IMR-90 (cell line): ENCODE results near the gene RGS16. TPM values are rescaled to one million over a fixed set of nuclear protein-coding genes. Genes with fewer than 3 reads are reported as not detected.

Experiments
- ATAC-seq: fragments of 200-7000 bp; cut with Tn5 transposase; 2 replicates; pipeline ENCODE4 v1.9.1; 2020; ENCODE audit warnings: low read depth, mild to moderate bottlenecking, moderate library complexity
- BruUV-seq: library from RNA; stranded (reverse); fragments of 400-500 nt; replicated peaks from 2 replicates; lab custom pipeline; 2021; lab: Mats Ljungman, UMichigan
- CTCF ChIA-PET: fragments of 300-600 bp; formaldehyde crosslinking; extraction: SDS; loops from one replicate; lab custom pipeline; 2021; ENCODE audit warnings: antibody characterized with exemption; lab: Yijun Ruan, JAX
- POLR2A ChIA-PET: fragments of 300-600 bp; sonication (Branson Sonifier 250); formaldehyde crosslinking; loops from one replicate; lab custom pipeline; 2022; ENCODE audit warnings: antibody characterized with exemption; ENCODE audit not compliant: unreplicated experiment; lab: Charles Lee
- DNase-seq: peaks from one replicate; pipeline ENCODE4 v3.0.0; 2013
- H2AFZ ChIP-seq: replicated peaks from 2 replicates; pipeline ENCODE3; 2013; ENCODE audit warnings: low read length, mild to moderate bottlenecking; ENCODE audit not compliant: poor library complexity
- H2AK5ac ChIP-seq: 2 replicates; pipeline ENCODE4 v1.6.1; 2013; ENCODE audit warnings: low read depth, low read length, inconsistent platforms
- H2AK9ac ChIP-seq: replicated peaks from 2 replicates; pipeline ENCODE3; 2013; ENCODE audit warnings: mild to moderate bottlenecking, low read depth, low read length, moderate library complexity; ENCODE audit not compliant: poor library complexity
- H2BK120ac ChIP-seq: 2 replicates; pipeline ENCODE4 v1.6.1; 2013; ENCODE audit warnings: low read depth, low read length, inconsistent platforms
- H2BK15ac ChIP-seq: 3 replicates; pipeline ENCODE4 v1.6.1; 2013; ENCODE audit warnings: low read depth, low read length, inconsistent platforms
- H2BK20ac ChIP-seq: 2 replicates; pipeline ENCODE4 v1.6.1; 2013; ENCODE audit warnings: low read depth, mild to moderate bottlenecking, inconsistent platforms, low read length, moderate library complexity
- H2BK5ac ChIP-seq: 2 replicates; pipeline ENCODE4 v1.6.1; 2013; ENCODE audit warnings: mild to moderate bottlenecking, low read depth, low read length, inconsistent platforms; ENCODE audit not compliant: poor library complexity, severe bottlenecking
- H3K14ac ChIP-seq: replicated peaks from 2 replicates; pipeline ENCODE4 v1.6.1; 2013; ENCODE audit warnings: low read depth, low read length, inconsistent platforms
- H3K18ac ChIP-seq: 2 replicates; pipeline ENCODE4 v1.6.1; 2013; ENCODE audit warnings: low read depth, low read length, control low read depth
- H3K23ac ChIP-seq: 2 replicates; pipeline ENCODE4 v1.6.1; 2013; ENCODE audit warnings: low read depth, low read length, inconsistent platforms
- H3K27ac ChIP-seq: 2 replicates; pipeline ENCODE4 v1.5.1; 2013; ENCODE audit warnings: mild to moderate bottlenecking, control low read depth, low read length; ENCODE audit not compliant: insufficient read depth
- H3K27me3 ChIP-seq: 2 replicates; pipeline ENCODE4 v1.6.1; 2013; ENCODE audit warnings: low read length; ENCODE audit not compliant: control insufficient read depth, insufficient read depth
- H3K36me3 ChIP-seq: 2 replicates; pipeline ENCODE4 v1.6.1; 2013; ENCODE audit warnings: low read length, mixed read lengths; ENCODE audit not compliant: control insufficient read depth, insufficient read depth
- H3K4ac ChIP-seq: 2 replicates; pipeline ENCODE4 v1.6.1; 2013; ENCODE audit warnings: low read depth, low read length, inconsistent platforms
- H3K4me1 ChIP-seq: 2 replicates; pipeline ENCODE4 v1.6.1; 2013; ENCODE audit warnings: low read length, mixed read lengths; ENCODE audit not compliant: control insufficient read depth, insufficient read depth
- H3K4me2 ChIP-seq: 2 replicates; pipeline ENCODE4 v1.6.1; 2013; ENCODE audit warnings: low read depth, mild to moderate bottlenecking, control low read depth, low read length, moderate library complexity
- H3K4me3 ChIP-seq: 2 replicates; pipeline ENCODE4 v1.5.1; 2013; ENCODE audit warnings: low read depth, mild to moderate bottlenecking, control low read depth, low read length, moderate library complexity; ENCODE audit not compliant: insufficient read depth
- H3K56ac ChIP-seq: 2 replicates; pipeline ENCODE4 v1.6.1; 2013; ENCODE audit warnings: low read length, inconsistent platforms; ENCODE audit not compliant: insufficient read depth; ENCODE audit errors: extremely low read depth
- H3K79me1 ChIP-seq, 2 experiments: 2 replicates each; pipeline ENCODE4 v1.6.1; 2013; ENCODE audit warnings: low read length in 2 of 2, inconsistent platforms in 1 of 2, low read depth in 1 of 2
- H3K9ac ChIP-seq: 2 replicates; pipeline ENCODE4 v1.6.1; 2013; ENCODE audit warnings: low read depth, low read length, control low read depth
- H3K9me1 ChIP-seq: 2 replicates; pipeline ENCODE4 v1.6.1; 2013; ENCODE audit warnings: low read length, inconsistent platforms; ENCODE audit not compliant: insufficient read depth
- H3K9me3 ChIP-seq: 2 replicates; pipeline ENCODE4 v1.6.1; 2013; ENCODE audit warnings: low read length; ENCODE audit not compliant: control insufficient read depth, insufficient read depth
- H4K20me1 ChIP-seq: 2 replicates; pipeline ENCODE4 v1.6.1; 2013; ENCODE audit warnings: low read length, inconsistent platforms; ENCODE audit not compliant: insufficient read depth
- H4K5ac ChIP-seq: 2 replicates; pipeline ENCODE4 v1.6.1; 2013; ENCODE audit warnings: mild to moderate bottlenecking, low read depth, low read length, control low read depth
- H4K8ac ChIP-seq, 2 experiments: 2 replicates each; pipeline ENCODE4 v1.6.1; 2013; ENCODE audit warnings: low read depth in 2 of 2, low read length in 2 of 2, control low read depth in 1 of 2, inconsistent platforms in 1 of 2
- H4K91ac ChIP-seq: 2 replicates; pipeline ENCODE4 v1.6.1; 2013; ENCODE audit warnings: low read depth, low read length, inconsistent platforms; ENCODE audit not compliant: insufficient read depth
- BHLHE40 ChIP-seq: fragments of 150-350 bp; IDR thresholded peaks from 2 replicates; pipeline ENCODE4 v1.6.1; 2016; ENCODE audit warnings: mild to moderate bottlenecking, low read depth, low read length
- CEBPB ChIP-seq: IDR thresholded peaks from 2 replicates; pipeline ENCODE4 v1.6.1; 2012; ENCODE audit warnings: low read depth, low read length, improper control_type of control experiment
- CHD1 ChIP-seq: IDR thresholded peaks from 2 replicates; pipeline ENCODE4 v1.6.1; 2012; ENCODE audit warnings: low read depth, low read length, improper control_type of control experiment
- CTCF ChIP-seq: conservative IDR thresholded peaks from 2 replicates; pipeline ENCODE4 v1.5.1; 2012; ENCODE audit warnings: mild to moderate bottlenecking, low read depth, low read length, improper control_type of control experiment
- FOS ChIP-seq: fragments of 150-350 bp; IDR thresholded peaks from 2 replicates; pipeline ENCODE4 v1.6.1; 2016; ENCODE audit warnings: low read depth, low read length
- MAFK ChIP-seq: IDR thresholded peaks from 2 replicates; pipeline ENCODE4 v1.6.1; 2012; ENCODE audit warnings: low read depth, low read length, improper control_type of control experiment
- MAZ ChIP-seq: IDR thresholded peaks from 2 replicates; pipeline ENCODE4 v1.6.1; 2012; ENCODE audit warnings: low read depth, mild to moderate bottlenecking, low read length, improper control_type of control experiment, moderate library complexity, borderline replicate concordance
- MXI1 ChIP-seq: IDR thresholded peaks from 2 replicates; pipeline ENCODE4 v1.6.1; 2012; ENCODE audit warnings: low read depth, mild to moderate bottlenecking, low read length, moderate library complexity, borderline replicate concordance
- NFE2L2 ChIP-seq: fragments of 150-350 bp; IDR thresholded peaks from 2 replicates; pipeline ENCODE4 v1.6.1; 2016; ENCODE audit warnings: low read depth, mild to moderate bottlenecking, low read length
- POLR2A ChIP-seq: IDR thresholded peaks from 2 replicates; pipeline ENCODE4 v1.6.1; 2012; ENCODE audit warnings: mild to moderate bottlenecking, low read depth, low read length
- RAD21 ChIP-seq: IDR thresholded peaks from 2 replicates; pipeline ENCODE4 v1.6.1; 2012; ENCODE audit warnings: low read length, improper control_type of control experiment
- RCOR1 ChIP-seq: IDR thresholded peaks from 2 replicates; pipeline ENCODE4 v1.6.1; 2012; ENCODE audit warnings: mild to moderate bottlenecking, low read length, improper control_type of control experiment; ENCODE audit not compliant: insufficient replicate concordance
- RFX5 ChIP-seq: IDR thresholded peaks from 2 replicates; pipeline ENCODE4 v1.8.0; 2012; ENCODE audit warnings: low read depth, mild to moderate bottlenecking, low read length, moderate library complexity
- SMC3 ChIP-seq: fragments of 150-350 bp; IDR thresholded peaks from 2 replicates; pipeline ENCODE4 v1.6.1; 2016; ENCODE audit warnings: low read depth, mild to moderate bottlenecking, antibody characterized with exemption, low read length, moderate library complexity
- USF2 ChIP-seq: fragments of 150-350 bp; IDR thresholded peaks from 2 replicates; pipeline ENCODE4 v1.6.1; 2017; ENCODE audit warnings: mild to moderate bottlenecking, antibody characterized with exemption, low read length, low read depth
- WGBS, 2 experiments: methylation state at CpG; one replicate each; pipeline versions ENCODE4 v1.1.5 to v1.1.7; 2013; ENCODE audit warnings: missing lambda C conversion rate in 2 of 2; ENCODE audit not compliant: insufficient read length in 1 of 2; ENCODE audit errors: extremely low coverage in 2 of 2; 5-methylcytosine and 5-hydroxymethylcytosine counted together
- dilution Hi-C: fragments of 300-500 bp; cut with HindIII; formaldehyde crosslinking; loops from one replicate; pipeline ENCODE4 v1.14.3; 2018; ENCODE audit warnings: low sequenced_read_pairs; ENCODE audit not compliant: unreplicated experiment
- in situ Hi-C: fragments of 300-500 bp; cut with MboI; formaldehyde crosslinking; loops from 3 replicates; pipeline ENCODE4 v1.14.3; 2019; ENCODE audit warnings: low sequenced_read_pairs, inconsistent platforms, mixed read lengths
- intact Hi-C: fragments of 100-400 bp; cut with micrococcal nuclease; formaldehyde crosslinking; loops from 2 replicates; pipeline ENCODE4 v1.10.0; 2022
- polyA plus RNA-seq, 3 experiments: library from polyadenylated mRNA; depleted of rRNA; stranded (reverse); fragments of >200 nt; gene quantifications; 2 replicates each; pipeline ENCODE4 v1.2.3, GENCODE V29; 2012; ENCODE audit warnings: low replicate concordance in 1 of 3
- total RNA-seq: library from RNA; depleted of rRNA; stranded (reverse); fragments of >200 nt; gene quantifications from 2 replicates; pipeline ENCODE4 v1.2.3, GENCODE V29; 2012
- TF ChIP-seq, protein P1 (sequence below): fragments of 150-350 bp; IDR thresholded peaks from 2 replicates; pipeline ENCODE4 v1.6.1; 2016; ENCODE audit warnings: low read depth, mild to moderate bottlenecking, low read length, moderate library complexity, borderline replicate concordance

RGS16 gene
- total and polyA plus RNA-seq, 2 of the 4 experiments (the other 2 are of a cell fraction): 0.15 to 0.18 TPM

GRCh38 chr1:182634306-182635072 lies 30.3 kb upstream of the RGS16 start:
- Histone ChIP-seq H3K4me2 (no peak overlapping the region), H2AFZ (no peak overlapping the region), H3K56ac (no peak overlapping the region), H4K8ac (no peak overlapping the region), H2BK5ac (no peak overlapping the region), H3K23ac (no peak overlapping the region), H3K27me3 (peaks cover 14% of the 10 kb centered on the region), H3K9ac (no peak overlapping the region), H3K4me3 (no peak overlapping the region), H3K27ac (no peak overlapping the region), H3K18ac (no peak overlapping the region), H4K91ac (no peak overlapping the region), H4K20me1 (no peaks in the 10 kb centered on the region), H3K79me1 (no peaks in the 10 kb centered on the region), H3K14ac (no peak overlapping the region), H2BK15ac (no peak overlapping the region), H2AK5ac (no peak overlapping the region), H2BK20ac (no peak overlapping the region), H3K4ac (no peak overlapping the region), H3K9me3 (no peaks in the 10 kb centered on the region), H4K5ac (no peak overlapping the region), H3K36me3 (no peaks in the 10 kb centered on the region), H2BK120ac (no peak overlapping the region), H2AK9ac (no peak overlapping the region), H3K4me1 (peaks cover 2% of the 10 kb centered on the region; the same call in 1 of the 2 replicates), H3K9me1 (peaks cover 4% of the 10 kb centered on the region; the same call in 1 of the 2 replicates)
- dilution Hi-C loops (no loop called here), intact Hi-C loops (no loop called here), in situ Hi-C loops (no loop called here)
- DNase-seq (no peak), ATAC-seq (no peak)
- TF ChIP-seq SMC3 (no peak), CEBPB (no peak), POLR2A (no peak), RAD21 (no peak), NFE2L2 (no peak), RFX5 (no peak), USF2 (no peak), FOS (no peak), MXI1 (no peak), CHD1 (no peak), CTCF (no peak), BHLHE40 (no peak), MAFK (no peak), MAZ (no peak), RCOR1 (no peak)
- TF ChIP-seq, protein P1, sequence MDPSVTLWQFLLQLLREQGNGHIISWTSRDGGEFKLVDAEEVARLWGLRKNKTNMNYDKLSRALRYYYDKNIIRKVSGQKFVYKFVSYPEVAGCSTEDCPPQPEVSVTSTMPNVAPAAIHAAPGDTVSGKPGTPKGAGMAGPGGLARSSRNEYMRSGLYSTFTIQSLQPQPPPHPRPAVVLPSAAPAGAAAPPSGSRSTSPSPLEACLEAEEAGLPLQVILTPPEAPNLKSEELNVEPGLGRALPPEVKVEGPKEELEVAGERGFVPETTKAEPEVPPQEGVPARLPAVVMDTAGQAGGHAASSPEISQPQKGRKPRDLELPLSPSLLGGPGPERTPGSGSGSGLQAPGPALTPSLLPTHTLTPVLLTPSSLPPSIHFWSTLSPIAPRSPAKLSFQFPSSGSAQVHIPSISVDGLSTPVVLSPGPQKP: no peak
- ChIA-PET POLR2A (no interaction called here), CTCF (no interaction called here)
- 90% methylated on average over 3 of the region's 9 CpGs; no CpG with 5 or more reads in 1 of the 2 experiments for WGBS, 2 experiments
- no TSS peak for BruUV-seq
